GM18511 (cell line): ENCODE data around the gene TUBA1A.
"Not testable (repeated sequence)": the region's sequence is repeated elsewhere in the genome, so short reads cannot be mapped to it uniquely, and the experiment has no call there.

Experiments
- ATAC-seq: cut with Tn5 transposase; IDR thresholded peaks from one replicate; pipeline ENCODE4 v1.9.1; 2021; ENCODE audit warnings: mild to moderate bottlenecking, moderate library complexity; ENCODE audit not compliant: unreplicated experiment

The TUBA1A gene

DNA sequence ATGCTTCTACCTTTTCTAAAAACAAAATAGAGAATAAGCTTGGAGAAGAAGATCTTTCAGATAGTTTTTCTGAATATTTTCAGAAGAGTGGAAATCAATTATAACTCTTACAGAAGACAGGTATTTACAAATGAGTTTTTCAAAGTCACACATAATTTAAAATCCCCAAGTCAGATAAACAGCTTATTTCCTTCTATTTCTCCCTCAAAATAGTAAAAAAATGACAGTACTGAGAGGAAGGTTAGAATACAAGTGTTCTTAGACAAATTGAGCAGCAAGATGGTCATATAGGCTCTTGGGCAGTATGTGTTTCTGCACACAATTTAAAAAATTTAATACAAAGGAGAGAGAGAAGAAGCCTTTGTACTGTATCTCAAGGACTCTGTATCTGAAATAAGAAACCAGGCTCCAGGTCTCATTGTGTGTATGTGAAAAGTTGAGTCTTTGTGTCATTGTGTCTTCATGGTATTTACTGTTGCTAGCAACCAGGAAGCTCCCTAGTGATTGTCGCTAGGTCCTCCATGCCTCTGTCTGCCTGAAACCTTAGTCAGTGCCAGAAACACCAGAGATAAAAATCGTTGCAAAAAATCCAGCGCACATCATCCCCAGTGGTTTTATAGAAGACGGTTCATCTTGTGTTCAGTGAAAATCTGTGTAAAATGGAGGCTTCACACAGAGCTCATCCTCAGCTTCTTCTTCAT, 12.9 kb upstream of the TUBA1A start:
- no peak for ATAC-seq

- no peak for ATAC-seq
These were observed 12.2 kb upstream of the TUBA1A start for GRCh38 chr12:49200919-49201594.

DNA sequence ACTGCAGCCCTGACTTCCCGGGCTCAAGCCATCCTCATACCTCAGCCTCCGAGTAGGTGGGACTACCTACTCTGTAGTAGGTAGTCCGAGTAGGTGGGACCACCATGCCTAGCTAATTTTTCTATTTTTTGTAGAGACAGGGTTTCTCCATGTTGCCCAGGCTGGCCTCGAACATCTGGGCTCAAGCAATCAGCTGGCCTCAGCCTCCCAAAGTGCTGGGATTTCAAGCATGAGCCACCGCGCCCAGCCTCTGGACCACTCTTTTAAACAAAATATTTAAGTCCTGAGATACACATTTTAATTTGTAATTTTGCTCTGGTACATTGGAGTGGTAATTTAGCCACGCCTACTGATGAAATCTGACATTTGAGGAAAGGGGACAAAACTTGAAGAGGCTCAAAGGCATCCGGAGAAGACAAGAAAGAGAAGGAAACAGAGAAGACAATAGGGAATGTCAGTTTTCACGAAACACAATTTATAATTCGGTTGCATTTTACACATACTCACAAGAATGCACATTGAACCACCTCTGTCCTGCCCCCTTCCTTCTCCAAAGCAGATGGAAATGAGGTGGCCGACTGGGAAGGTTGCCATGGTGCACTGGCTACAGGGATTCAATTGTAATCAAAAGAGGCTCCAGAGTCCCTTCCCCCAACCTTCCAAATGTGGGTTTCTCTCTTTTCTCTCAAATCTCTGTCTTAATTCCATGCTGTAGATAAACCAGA, 9.7 kb upstream of the TUBA1A start:
- no peak for ATAC-seq

DNA sequence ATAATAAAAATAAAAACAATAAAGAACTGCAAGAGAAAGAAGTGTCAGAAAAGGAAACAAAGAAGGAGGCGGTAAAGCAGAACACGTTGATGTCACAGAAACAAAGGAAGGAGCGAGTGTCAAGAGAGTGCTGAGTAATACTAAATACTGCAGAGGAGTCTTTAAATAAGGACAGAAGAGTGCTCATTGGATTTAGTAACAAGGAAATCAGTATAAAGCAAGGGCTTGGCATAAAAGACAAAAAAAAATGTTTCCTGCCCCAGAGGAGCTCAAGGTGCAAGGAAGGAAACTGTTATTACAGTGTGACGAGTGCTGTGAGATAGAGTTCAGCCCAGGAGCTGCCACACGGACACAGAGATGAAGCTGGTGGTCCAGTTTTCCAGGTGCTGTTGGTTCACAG, 8.4 kb upstream of the TUBA1A start:
- ATAC-seq: no peak

DNA sequence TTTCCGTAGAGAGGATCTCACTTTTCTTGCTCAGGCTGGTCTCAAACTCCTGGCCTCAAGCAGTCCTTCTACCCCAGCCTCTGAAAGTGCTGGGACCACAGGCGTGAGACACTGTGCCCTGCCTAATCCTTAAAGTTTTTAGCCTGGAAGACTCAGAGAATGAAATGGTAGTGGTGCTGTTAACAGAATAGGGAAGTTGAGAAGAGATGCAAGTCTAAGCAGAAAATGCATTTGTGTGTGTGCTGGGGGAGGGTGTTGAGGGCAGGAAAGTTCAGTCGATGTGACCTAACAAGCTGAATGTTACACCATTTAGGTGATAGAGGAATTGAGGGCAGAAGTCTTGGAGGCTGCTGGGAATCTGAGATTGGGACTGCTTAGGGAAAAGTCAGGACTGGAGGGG, 6.9 kb upstream of the TUBA1A start:
- no peak for ATAC-seq

- ATAC-seq: not testable (repeated sequence)
These were observed 4.9 kb upstream of the TUBA1A start for GRCh38 chr12:49193746-49194145.

DNA sequence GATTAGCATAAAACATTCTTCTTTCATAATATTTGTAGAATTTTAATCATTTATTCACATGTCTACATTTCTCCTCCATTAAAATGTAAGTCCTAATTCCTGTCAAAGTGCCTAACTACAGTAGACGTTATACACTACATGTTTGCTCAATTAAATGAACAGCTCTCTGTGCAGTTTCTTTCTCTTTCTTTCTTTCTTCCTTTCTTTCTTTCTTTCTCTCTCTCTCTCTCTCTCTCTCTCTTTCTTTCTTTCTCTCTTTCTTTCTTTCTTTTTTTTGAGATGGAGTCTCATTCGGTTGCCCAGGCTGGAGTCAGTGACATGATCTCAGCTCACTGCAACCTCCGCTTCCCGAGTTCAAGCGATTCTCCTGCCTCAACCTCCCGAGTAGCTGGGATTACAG, 2.6 kb upstream of the TUBA1A start:
- not testable (repeated sequence) for ATAC-seq

- ATAC-seq: no peak
These were observed 2.1 kb upstream of the TUBA1A start for GRCh38 chr12:49190974-49191373.

- ATAC-seq: no peak
These were observed 1.1 kb upstream of the TUBA1A start for GRCh38 chr12:49189731-49190716.

DNA sequence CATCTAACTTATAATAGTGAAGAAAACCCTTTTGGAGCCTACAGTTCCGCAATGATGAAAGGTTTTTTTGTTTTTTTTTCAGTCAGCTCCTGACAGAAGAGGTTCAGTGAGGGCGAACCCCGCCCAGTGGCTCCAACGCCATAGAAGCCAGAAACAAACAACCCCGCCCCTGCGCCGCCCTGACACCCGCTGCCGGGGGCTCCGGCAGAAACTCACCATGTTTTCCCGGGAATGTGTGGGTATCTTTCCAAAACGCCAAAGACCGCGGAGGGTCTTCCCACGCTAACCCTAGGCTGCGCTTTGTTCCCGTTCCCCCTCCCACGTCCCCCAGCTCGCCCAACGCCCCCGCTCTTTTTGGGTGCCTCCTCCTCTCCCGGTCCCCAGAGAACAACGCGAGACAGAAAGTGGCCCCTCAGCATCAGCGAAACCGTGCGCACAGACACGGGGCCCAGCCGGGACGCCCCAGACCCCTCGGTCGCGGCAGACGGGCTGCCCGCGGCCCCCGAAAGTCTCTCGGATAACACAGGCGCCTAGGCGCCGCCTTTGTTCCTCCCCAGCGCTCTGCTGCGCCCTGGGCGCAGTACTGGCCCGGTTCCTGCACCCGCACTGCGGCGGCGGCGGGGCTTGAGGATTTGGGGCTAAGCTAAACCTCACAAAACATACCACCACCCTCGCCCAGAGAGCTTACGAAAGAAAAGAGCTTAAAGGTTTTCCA, 522 bp downstream of the TUBA1A start:
- ATAC-seq: peak; percentile 53

- ATAC-seq: no peak
These were observed 1.7 kb downstream of the TUBA1A start for GRCh38 chr12:49187184-49187583.

- not testable (repeated sequence) for ATAC-seq
These were observed 2.6 kb downstream of the TUBA1A start for GRCh38 chr12:49186307-49186706.

- not testable (repeated sequence) for ATAC-seq
These were observed 4.2 kb downstream of the TUBA1A start for GRCh38 chr12:49184697-49185096.

DNA sequence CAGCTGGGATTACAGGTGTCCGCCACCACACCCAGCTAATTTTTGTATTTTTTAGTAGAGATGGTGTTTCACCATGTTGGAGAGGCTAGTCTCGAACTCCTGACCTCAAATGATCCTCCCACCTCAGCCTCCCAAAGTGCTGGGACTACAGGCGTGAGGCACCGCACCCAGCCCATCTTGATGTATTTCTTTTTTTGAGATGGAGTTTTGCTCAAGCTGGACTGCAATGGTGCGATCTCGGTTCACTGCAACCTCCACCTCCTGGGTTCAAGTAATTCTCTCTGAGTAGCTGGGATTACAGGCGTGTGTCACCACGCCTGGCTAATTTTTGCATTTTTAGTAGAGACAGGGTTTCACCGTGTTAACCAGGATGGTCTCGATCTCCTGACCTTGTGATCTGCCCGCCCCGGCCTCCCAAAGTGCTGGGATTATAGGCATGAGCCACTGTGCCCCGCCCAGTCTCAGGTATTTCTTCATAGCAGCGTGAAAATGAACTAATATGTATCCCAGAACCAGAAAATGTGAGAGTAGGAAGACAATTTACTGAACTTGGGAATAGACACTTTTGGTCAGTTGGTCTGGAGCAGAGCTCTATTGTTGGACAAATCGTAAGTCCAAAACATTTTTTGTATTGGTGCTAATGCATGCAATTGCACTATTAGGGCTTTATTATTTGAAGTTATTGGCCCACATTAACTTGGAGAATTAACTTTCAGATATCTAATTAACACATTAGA, 5.5 kb downstream of the TUBA1A start:
- not testable (repeated sequence) for ATAC-seq

GRCh38 chr12:49174218-49174617, 14.7 kb downstream of the TUBA1A start:
- ATAC-seq: no peak

- no peak for ATAC-seq
These were observed 18.0 kb downstream of the TUBA1A start for GRCh38 chr12:49170924-49171323.

DNA sequence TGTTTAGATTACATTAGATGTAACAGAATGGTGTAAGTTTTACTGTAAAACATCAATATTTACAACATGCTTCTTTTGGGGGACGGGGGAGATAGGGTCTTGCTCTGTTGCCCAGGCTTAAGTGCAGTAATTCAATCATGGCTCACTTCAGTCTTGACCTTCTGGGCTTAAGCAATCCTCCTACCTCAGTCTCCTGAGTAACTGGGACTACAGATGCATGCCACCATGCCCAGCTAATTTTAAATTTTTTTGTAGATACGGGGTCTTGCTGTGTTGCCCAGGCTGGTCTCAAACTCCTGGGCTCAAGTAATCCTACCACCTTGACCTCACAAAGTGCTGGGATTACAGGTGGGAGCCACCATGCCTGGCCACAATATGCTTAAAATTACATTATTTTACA, 23.8 kb downstream of the TUBA1A start:
- ATAC-seq: no peak

DNA sequence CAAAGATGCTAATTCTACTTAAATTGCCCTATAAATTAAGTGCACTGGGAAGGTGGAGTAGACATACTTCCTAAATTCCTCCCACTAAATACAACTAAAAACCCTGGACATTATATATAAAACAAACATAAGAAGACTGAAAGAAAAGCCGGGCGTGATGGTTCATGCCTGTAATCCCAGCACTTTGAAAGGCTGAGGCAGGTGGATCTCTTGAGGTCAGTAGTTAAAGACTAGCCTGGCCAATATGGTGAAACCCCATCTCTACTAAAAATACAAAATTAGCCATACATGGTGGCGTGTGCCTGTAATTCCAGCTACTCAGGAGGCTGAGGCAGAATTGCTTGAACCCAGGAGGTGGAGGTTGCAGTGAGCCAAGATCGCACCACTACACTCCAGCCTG, 27.0 kb downstream of the TUBA1A start:
- not testable (repeated sequence) for ATAC-seq

GRCh38 chr12:49161092-49161795, 27.6 kb downstream of the TUBA1A start:
- no peak for ATAC-seq
